Keratinocyte (primary cell): ENCODE data around the gene UBE2V1.

Experiments used
- CTCF ChIP-seq, 3 experiments: IDR thresholded peaks in 1 of 3; conservative IDR thresholded peaks in 1 of 3; optimal IDR thresholded peaks in 1 of 3; 2 replicates in 2 of 3; 3 replicates in 1 of 3; pipeline versions ENCODE3 to v1.5.1; 2011; ENCODE audit warnings: low read length in 3 of 3, mild to moderate bottlenecking in 3 of 3, moderate library complexity in 2 of 3, control low read depth in 1 of 3, inconsistent platforms in 1 of 3; ENCODE audit not compliant: insufficient read depth in 2 of 3; ENCODE audit errors: extremely low read depth in 1 of 3
- EZH2 ChIP-seq: IDR thresholded peaks from one replicate; pipeline ENCODE4 v1.6.1; 2012; ENCODE audit warnings: inconsistent platforms, mild to moderate bottlenecking, low read length, moderate library complexity

- TF ChIP-seq EZH2, result no peak
- TF ChIP-seq CTCF (optimal IDR thresholded peaks at IDR 0.05 in 1 of 3, IDR thresholded peaks at IDR 0.05 in 1 of 3, conservative IDR thresholded peaks at IDR 0.05 in 1 of 3; ENCODE audit: extremely low read depth in 1 of 3, insufficient read depth in 2 of 3, low read length in 3 of 3), result no peak
These were observed 5.8 kb downstream of the UBE2V1 start for GRCh38 chr20:50107086-50107660.
